Ovary (tissue), 3 donors: ENCODE results near the gene IFT57.

Source experiments
- EP300 ChIP-seq: sonication (generic); formaldehyde crosslinking; IDR thresholded peaks from one replicate; pipeline ENCODE4 v1.6.1; 2017; ENCODE audit warnings: antibody characterized with exemption
- POLR2A ChIP-seq: fragments of 450-650 bp; IDR thresholded peaks from one replicate; pipeline ENCODE4 v1.6.1; 2017; ENCODE audit warnings: antibody characterized with exemption, mild to moderate bottlenecking, moderate library complexity
- TF ChIP-seq, protein P1 (sequence below), 3 donors: fragments of 450-650 bp in 2 of 3; fragments of 200-600 bp in 1 of 3; IDR thresholded peaks; one replicate each; pipeline versions ENCODE4 v1.5.1 to v1.8.0; 2016 to 2022; ENCODE audit warnings: antibody characterized with exemption in 3 of 3, mild to moderate bottlenecking in 1 of 3
- donor health status: DM: no; HTN: no; CAD: no.

DNA sequence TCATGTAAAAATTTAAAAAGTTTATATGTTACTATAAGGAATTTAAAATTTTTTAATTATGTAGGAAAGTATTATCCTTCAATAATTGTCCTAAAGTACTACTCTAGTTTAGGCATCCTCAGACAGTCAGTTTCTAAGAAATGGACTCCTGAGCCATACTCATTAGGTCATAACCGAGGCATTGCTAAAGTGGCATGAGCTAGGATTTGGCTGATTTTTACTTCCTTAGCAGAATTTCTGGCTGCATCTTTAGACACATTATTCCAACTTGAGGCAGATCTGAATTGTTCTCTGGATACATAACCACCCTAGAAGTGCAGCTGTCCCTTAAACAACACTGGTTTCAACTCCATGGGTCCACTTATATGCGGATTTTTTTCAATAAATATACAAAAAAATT, 38.3 kb downstream of the IFT57 start:
- TF ChIP-seq, protein P1, sequence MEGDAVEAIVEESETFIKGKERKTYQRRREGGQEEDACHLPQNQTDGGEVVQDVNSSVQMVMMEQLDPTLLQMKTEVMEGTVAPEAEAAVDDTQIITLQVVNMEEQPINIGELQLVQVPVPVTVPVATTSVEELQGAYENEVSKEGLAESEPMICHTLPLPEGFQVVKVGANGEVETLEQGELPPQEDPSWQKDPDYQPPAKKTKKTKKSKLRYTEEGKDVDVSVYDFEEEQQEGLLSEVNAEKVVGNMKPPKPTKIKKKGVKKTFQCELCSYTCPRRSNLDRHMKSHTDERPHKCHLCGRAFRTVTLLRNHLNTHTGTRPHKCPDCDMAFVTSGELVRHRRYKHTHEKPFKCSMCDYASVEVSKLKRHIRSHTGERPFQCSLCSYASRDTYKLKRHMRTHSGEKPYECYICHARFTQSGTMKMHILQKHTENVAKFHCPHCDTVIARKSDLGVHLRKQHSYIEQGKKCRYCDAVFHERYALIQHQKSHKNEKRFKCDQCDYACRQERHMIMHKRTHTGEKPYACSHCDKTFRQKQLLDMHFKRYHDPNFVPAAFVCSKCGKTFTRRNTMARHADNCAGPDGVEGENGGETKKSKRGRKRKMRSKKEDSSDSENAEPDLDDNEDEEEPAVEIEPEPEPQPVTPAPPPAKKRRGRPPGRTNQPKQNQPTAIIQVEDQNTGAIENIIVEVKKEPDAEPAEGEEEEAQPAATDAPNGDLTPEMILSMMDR (IDR thresholded peaks at IDR 0.05), result no peak
- no peak for TF ChIP-seq POLR2A
- no peak for TF ChIP-seq EP300
